ENCODE results near the gene PTPRN.
"Not testable (repeated sequence)": the region's sequence is repeated elsewhere in the genome, so short reads cannot be mapped to it uniquely, and the experiment has no call there.

PTPRN gene

DNA sequence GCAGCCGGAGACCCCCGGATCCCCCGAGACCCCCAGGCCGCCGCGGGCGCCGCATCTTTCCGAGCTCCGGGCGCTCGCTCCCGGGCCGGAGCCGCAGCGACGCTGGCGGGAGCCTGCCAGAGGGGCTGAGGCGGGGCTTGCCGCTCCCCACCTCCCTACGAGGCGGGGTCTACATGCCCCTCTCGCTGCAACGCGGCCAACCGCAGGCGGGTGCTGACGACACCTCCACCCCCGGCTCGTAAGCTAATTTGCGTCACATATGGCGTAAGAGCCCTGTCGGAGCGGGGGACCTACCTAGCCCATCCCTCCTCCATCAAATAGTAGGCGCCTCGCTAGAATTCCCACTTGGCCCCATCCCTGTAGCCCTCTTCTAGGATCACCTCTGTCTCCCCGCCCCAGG lies at the start of gene PTPRN:
Gene PTPRN (minus strand): TSS at position 124 of the 400 bp plus-strand sequence. CDS start 69 bp downstream, at position 55.
- no peak for FAIRE-seq
- no peak for DNase-seq (ENCODE audit: insufficient read length, low spot score)

DNA sequence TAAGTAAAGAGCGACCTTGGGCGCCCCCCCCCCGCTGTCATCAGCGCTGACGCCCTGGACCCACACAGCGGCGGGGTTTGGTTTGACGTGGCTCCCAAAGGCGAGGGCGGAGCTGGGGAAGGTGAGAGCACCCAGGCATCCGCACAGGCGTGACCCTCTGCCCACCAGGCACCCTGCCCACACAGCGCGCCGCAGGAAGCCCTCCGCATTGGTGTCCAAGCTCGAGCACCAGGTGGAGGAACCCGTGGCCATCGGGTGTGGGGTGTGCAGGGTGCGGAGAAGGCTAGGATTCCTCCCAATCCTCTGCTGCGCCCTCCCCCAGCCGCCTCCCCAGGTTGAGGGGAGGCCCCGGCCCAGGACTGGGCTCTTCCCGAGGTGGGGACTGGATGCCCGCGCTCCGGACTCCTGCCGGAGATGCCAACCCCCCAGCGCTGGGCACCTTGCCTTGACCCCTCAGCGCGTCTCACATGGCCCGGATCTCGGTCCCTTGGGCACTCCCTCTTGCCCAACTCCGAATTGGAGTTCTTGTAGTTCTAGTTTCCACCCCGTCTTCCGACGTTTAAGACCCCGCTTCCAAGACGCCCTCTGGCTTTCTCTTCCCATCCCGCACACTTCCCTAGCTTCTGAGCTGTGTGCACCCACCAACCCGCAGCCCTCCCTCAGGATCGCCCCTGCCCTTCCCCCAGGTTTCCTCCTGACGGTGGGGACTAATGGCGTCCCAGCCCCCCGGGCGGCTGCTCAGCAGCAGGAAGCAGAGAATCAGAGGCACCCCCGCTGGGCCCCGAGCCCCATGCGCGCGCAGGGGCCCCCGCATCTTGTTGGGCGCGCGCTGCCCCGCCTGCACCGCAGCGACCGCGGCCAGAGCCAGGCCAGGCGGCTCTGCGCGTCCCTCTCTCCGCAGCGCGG lies 49.2 kb upstream of the PTPRN start:
- DNase-seq (ENCODE audit: insufficient read length, low spot score) = no peak

DNA sequence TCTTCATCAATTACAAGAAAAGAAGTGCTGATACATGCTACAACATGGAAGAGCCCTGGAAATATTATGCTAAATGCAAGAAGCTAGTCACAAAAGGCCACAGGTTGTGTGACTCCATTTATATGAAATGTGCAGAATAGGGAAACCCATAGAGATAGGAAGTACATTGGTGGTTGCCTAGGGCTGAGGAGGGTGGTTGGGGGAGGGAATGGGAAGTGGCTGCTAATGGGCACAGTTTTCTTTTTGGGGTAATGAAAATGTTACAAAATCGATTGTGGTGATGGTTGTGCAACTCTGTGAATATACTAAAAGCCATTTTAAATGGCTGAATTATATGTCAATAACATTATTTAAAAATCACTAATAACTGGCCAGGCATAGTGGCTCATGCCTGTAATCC lies 47.6 kb upstream of the PTPRN start:
- FAIRE-seq = no peak

More for the DNA sequence above, 49.2 kb upstream of the PTPRN start:
- no peak for FAIRE-seq

DNA sequence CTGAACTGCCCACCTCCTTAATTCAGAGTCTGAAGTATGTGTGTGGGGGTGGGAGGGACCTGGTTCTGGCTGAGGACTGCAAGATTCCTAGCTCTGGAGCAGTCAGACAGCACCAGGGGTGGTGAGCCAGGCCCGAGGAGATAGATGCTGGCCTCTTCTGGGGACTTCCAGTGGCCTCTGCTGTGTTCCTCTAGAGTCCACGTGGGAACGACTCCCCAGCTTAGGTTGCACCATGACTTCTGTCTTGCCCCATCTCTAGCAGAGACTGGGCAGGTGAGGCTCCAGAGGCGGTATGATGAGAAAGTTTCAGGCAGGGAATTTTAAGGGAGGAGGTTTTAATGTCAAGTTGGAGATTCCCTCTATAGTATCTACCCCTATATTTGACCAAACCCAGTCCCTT lies 45.4 kb upstream of the PTPRN start:
- FAIRE-seq (no peak), DNase-seq (ENCODE audit: insufficient read length, low spot score) (no peak)

More for the DNA sequence above, 47.6 kb upstream of the PTPRN start:
- DNase-seq (ENCODE audit: insufficient read length, low spot score) = no peak

DNA sequence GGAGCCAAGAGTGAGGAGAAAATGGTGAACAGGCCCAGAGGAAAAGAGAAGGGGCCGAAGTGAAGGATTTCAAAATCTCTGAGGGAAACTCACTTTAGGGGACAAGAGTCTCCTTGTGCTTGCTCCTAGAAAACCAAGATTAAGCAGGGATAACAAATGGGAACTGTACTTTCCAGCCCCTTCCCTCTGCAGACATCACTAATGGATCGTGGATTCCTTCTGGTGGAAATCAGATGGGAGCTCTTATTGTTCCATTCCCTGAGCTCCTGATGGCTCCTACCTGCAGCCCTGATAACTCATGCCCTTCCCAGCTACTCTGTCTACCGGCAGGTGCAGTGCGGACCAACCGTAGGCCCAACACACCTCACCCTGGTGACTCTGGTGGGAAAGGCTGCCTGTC lies 43.9 kb upstream of the PTPRN start:
- DNase-seq (ENCODE audit: insufficient read length, low spot score) (no peak), FAIRE-seq (no peak)

DNA sequence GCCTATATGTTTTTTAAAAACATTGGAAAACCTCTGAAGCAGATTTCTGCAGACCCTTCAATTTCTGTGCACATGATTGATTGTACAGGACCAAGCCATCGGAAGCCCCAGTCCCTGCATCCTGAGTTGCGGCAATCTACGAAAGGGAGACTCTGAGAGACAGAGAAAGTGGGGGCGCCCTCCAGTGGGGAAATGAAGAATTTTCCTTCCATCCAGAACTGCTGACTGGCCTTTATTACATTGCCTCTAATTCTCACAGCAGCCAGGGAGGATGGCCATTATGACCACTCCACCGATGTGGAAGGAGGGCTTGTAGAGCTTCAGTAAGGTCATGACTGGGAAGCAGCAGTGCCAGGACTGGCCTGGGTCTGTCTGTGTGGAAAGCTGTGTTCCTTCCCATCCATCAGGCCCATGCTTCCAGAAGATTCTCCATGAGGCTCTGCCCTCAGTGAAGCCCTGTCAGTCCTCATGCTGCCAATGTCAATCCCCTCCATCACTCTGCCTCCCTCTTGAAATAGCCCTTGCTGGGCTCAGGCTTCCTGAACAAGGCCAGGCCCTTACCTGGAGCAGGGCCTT lies 43.3 kb upstream of the PTPRN start:
- FAIRE-seq (peak; percentile 77), DNase-seq (ENCODE audit: insufficient read length, low spot score) (peak; percentile 52)

DNA sequence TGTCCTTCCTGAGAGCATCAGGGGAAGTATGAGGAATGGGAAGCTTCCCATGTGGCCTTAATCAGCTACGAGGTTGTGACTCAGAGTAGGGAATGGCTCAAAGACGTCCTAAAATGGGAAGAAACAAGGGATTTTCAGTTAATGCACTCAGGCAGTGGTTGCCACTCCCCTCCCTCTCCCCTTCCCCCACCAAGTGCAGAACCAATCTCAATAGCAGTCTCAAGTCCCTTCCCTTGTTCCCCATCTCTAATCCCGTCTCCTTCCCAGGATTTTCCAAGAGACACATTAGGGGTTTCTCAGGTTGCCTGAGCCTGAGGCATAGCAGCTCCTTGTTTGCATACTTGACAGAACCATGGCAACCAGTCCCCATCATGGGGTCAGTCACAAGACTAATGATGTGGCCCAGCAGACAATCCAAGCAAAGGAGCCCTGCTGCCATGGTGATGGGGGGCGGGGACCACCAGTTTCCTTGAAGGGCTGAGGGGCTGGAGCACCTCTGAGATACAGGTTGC lies 41.6 kb upstream of the PTPRN start:
- FAIRE-seq (no peak), DNase-seq (ENCODE audit: insufficient read length, low spot score) (no peak)

DNA sequence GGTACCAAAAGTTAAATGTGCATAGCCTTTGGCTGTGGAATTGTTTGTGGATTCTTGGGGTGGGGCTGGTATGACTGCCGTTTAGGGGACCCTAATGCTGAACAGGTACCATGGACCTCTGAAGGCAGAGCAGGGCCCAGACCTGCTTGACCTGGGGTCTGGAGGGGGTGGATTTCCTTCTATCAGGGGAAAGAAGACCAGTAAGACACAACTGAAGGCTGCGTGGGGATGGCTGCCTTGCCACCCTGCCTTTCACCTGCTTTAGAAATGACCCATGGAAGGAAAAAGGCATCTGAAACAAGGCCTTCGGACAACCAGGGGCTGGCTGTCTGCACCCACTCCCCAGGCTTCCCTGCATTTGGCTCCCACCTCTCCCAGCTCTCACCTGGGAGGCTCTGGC lies 41.0 kb upstream of the PTPRN start:
- DNase-seq (ENCODE audit: insufficient read length, low spot score) (no peak), FAIRE-seq (no peak)

DNA sequence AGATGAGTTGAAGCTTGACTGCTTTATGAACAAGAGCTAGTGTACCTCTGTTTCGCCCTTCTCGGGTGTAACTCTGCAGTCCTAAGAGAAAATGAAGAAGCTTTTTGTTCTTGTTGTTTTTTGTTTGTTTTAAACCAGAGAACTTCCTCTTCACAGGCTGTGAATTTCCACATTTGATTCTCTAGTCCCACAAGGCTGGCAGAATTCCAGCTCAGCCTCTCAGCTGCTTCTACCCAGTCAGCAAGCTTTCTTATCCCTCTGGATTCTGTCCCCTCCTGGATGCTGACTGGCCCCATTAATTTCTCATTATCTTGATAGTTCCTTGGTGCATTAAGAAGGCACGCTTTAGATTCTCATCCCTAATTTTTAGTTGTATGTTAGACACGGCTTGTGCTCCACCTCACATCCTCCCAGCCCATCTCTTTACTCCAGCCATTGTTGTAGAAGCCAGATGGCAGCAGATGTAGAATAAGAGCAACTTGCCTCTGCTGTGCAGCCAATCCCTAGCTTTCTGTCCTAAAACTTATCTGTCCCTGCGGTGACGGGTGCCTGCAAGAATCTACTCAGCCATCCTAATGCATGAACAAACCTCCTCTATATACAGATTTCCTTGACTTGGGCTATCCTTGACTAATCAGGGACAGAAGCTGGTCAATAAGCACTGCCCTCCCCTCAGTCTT lies 35.7 kb upstream of the PTPRN start:
- DNase-seq (ENCODE audit: insufficient read length, low spot score) (no peak), FAIRE-seq (no peak)

DNA sequence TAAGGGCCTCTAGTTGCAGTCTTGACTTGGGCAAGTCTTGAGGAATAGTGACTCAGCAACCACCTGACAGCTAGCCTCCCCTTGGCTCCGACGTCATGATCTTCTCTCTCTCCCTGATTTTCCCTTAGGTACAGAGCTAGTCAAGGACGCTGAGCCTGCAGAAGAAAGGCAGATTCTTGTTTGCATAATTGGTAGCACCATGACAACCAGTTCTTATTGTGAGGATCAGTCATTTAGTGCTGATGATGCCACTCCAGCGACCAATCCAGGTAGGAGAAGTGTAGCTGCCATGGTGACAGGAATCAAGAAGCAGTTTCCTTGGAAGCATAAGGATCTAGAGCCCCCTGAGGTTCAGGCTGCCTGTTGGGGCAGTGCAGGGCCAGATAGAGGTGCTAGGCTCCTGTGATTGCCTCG lies 26.2 kb upstream of the PTPRN start:
- FAIRE-seq = no peak
- DNase-seq (ENCODE audit: insufficient read length, low spot score) = no peak

DNA sequence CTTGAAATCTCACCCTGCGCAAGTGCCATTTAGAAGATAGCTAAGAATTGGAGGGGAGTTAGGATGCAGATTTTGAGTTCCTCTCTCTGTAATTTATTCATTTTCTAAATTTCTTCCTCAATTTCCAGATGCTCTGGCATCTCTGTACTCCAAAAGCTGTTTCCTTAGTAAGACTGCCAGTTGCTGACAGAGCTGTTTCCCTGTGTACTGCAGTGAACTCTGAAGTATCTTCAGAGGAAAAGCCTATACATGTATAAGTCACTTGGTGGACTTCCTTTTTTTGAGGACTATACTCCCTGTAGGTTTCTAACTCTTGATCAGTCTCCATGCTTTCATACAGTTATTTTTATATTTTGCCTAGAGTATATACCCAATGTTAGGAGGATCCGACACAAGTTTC lies 24.9 kb upstream of the PTPRN start:
- FAIRE-seq (no peak), DNase-seq (ENCODE audit: insufficient read length, low spot score) (no peak)

DNA sequence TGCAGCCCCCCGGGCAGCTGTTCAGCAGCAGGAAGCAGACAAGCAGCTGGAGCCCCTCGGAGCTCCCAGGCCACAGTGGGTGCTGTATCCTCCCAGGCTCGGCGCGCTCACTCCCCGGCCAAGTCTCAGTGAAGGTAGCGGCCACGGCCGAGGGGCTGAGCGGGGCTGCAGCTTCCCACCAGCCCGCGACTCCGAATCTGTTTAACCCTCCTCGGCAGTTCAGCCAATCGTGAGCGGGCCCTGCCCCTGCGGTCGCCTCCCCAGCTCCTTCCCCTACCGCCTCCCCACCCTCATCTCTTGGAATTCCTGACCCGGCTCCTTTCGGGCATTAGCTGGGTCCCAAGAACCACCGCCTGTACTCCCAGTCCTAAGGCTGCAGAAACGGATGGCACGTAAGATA lies 23.3 kb upstream of the PTPRN start, which contains the start of gene RESP18:
Gene RESP18 (minus strand): TSS at position 203 of the 400 bp plus-strand sequence.
- DNase-seq (ENCODE audit: insufficient read length, low spot score) (no peak), FAIRE-seq (no peak)

DNA sequence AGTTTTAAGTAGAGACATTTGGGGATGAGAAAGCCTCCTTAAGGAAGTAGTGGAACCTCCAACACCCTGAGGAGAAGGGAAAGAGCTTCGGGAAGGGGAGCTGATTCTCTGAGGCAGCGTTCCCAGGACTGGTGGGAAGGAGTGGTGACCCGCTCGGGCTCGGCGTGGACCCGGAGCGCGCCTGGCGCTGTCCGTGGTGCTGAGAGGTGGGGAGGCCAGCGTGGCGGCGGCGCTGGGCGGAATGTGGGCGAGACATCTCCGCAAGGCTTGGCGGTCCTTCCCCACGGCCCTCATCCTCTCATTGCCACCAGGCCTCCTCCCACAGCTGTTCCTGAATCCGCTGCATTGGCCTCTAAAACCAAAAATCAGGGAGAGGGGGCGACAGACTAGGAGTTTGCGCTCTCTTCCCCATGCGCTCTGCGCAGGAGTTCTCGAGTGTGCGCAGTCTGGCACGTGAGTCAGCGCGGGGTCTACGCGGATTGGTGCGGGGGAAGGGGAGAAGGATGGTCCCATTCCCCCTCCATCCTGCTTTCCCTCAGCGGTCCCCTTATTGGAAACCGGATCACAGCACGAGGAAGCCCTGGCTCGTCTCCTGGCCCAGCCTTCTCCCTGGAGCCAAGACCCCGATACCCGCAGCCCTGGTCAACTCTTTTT lies 22.5 kb upstream of the PTPRN start:
- FAIRE-seq = no peak
- DNase-seq (ENCODE audit: insufficient read length, low spot score) = no peak

DNA sequence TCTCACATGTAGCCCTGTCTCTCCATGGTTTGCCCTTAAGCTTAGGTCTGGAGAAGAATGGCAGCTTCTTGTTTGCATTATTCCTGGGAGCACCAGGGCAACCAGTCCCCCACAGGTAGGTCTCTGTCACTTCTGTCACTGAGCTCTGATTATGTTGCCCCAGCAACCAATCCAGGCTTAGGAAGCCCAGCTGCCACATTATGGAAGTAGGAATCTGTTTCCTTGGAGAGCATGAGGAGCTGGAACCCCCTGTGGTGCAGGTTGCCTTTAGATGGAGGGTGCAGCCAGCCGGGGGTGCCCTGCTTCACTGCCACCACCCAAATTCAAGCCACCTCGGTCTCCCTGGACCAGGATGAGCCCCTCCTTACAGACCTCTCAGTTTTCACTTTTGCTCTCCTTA lies 18.5 kb upstream of the PTPRN start:
- FAIRE-seq = no peak
- no peak for DNase-seq (ENCODE audit: insufficient read length, low spot score)

DNA sequence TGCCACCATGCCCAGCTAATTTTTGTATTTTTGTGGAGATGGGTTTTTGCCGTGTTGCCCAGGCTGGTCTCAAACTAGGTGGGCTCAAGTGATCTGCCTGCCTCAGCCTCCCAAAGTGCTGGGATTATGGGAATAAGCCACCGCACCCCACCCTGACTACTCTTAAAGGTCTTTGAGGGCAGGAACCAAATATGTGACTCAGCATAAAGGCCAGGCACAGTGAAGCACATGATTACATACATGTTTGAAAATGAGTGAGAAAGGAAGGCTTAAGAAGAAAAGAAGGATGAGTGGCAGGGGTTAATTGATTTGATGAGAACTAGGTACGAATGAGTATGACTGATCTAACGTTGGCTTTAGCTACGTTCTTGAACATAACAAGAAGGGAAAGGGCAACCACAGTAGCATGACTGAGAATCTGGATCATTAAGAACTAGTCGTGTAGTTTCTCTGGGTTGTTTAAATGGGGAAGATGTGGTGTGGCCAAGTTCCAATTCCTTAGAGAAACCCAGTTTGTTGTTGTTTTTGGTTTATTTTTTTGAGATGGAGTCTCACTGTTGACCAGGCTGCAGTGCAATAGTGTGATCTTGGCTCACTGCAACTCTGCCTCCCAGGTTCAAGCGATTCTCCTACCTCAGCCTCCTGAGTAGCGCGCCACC lies 16.6 kb upstream of the PTPRN start:
- DNase-seq (ENCODE audit: insufficient read length, low spot score) (no peak), FAIRE-seq (no peak)

DNA sequence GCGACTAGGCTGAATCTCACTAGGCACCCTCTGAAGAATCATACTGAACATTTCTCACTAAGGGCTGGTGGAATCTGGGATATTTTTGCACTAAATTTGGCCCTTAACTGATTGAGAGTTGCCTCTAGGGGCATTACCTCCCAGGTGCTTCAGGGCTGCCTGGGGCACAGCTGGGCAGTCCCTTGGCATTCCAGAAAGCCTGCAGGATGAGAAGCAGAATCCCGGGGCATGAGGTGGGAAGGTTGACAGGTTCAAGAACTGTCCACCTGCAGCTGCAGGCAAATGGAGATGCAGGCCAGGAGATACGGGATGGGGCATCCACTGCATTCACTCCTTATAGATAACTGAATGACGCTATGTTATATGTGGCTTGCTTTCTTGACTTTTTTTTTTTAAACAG lies 15.9 kb upstream of the PTPRN start:
- DNase-seq (ENCODE audit: insufficient read length, low spot score) (no peak), FAIRE-seq (no peak)

DNA sequence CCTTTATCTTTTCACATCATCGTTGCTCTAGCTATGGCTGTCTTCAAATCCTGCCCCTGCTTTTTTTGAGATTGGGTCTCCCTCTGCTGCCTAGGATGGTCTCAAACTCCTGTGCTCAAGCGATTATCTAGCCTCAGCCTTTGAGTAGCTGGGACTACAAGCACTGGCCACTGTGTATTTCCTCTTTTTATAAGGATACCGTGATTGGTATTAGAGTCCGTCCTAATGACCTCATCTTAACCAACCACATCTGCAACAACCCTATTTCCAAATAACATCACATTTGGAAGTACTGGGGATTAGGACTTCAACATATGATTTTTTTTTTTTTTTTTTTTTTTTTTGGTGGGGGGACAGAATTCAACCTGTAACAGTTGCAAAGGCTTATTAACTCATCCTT lies 14.2 kb upstream of the PTPRN start:
- no peak for DNase-seq (ENCODE audit: insufficient read length, low spot score)
- FAIRE-seq = no peak

DNA sequence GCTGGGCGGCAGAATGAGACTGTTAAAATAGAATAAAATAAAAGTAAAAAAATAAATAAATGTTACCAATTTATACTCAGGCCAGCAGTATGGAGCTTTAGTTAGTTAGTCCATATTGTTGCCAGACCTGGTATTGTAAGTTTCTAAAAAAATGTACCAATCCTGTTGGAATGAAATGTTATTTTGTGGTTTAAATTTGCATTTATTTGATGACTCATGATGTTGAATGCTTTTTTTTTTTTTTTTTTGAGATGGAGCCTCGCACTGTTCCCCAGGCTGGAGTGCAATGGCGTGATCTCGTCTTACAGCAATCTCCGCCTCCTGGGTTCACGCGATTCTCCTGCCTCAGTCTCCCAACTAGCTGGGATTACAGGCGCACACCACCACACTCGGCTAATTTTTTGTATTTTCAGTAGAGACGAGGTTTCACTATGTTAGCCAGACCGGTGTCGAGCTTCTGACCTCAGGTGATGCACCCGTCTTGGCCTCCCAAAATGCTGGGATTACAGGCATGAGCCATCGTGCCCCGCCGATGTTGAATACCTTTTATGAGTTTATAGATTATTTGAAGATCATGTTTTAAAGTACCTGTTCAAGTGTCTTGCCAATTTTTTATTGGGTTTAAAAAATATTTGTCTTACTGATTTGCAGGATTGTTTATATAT lies 5.7 kb upstream of the PTPRN start:
- FAIRE-seq (no peak), DNase-seq (ENCODE audit: insufficient read length, low spot score) (no peak)

DNA sequence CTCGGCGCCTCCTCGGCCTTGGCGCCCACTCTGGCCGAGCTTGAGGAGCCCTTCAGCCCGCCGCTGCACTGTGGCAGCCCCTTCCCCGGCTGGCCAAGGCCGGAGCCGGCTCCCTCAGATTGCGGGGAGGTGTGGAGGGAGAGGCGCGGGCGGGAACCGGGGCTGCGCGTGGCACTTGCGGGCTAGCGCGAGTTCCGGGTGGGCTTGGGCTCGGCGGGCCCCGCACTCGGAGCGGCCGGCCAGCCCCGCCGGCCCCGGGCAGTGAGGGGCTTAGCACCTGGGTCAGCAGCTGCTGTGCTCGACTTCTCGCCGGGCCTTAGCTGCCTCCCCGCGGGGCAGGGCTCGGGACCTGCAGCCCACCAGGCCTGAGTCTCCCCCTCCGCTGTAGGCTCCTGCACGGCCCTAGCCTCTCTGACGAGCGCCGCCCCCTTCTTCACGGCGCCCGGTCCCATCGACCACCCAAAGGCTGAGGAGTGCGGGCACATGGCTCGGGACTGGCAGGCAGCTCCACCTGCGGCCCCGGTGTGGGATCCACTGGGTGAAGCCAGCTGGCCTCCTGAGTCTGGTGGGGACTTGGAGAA lies 3.6 kb upstream of the PTPRN start:
- FAIRE-seq; DNase-seq (ENCODE audit: insufficient read length, low spot score): not testable (repeated sequence)

Data from GM19239 (cell line).